Measurements from ENCODE around the gene MBP. TPM values are rescaled to one million over a fixed set of nuclear protein-coding genes. Genes with fewer than 3 reads are reported as not detected.

Gene MBP
- 0.97 and 3.8 TPM in 2 replicates for total RNA-seq

DNA sequence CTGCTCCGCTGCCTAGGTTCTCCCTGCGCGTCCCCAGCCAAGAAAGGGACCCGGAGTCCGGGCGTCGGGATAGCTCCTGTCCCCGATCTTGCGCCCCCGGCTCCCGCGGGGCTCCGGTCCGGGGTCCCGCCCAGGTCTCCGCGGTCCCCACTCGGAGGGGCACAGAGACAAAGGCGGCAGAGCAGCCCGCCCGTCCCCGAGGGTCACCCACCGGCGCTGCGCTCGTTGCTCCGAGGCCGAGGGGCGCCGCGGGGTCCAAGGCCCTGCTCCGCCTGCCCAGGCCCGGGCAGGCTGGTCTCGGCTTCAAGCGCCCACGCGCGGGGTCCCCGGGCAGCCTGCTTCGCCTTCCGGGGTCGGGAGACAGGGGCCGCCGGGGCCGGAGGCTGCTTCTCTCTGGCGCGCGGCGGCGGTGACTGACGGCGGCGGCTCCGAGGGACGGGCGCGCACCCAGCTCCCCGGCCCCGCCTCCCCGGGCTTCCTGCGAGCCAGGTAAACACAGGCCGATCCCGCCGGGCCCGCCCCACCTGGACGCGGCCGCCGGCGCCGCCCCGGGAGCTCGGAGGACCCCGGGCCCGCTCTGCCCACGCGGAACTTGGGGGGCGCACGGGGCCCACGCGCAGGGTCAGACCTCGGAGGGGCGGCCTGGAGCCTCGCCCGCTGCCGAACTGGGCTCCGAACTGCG is at the start of gene MBP:
Gene MBP, minus strand, starts transcription at position 415 of the 682 bp plus-strand sequence. CDS start 27,522 bp downstream, outside the sequence.

Other genes with a start within 250 kb of the MBP start
- gene GALR1, start 117.1 kb upstream of the MBP start, total RNA-seq = not detected in 2 replicates